Activated T-cell treated with anti-CD3 and anti-CD28 coated beads, Interleukin-2, amount 50 U/mL, for 24 hours (primary cell): ENCODE data around the gene TERT.

Source experiments
- DNase-seq: peaks from one replicate; pipeline ENCODE4 v3.0.0-alpha.2; 2020
- H3K27ac Mint-ChIP-seq: 2 replicates; pipeline ENCODE4 v1.8.0; 2020; ENCODE audit warnings: mild to moderate bottlenecking, mixed read lengths
- H3K27me3 Mint-ChIP-seq: 2 replicates; pipeline ENCODE4 v1.8.0; 2020; ENCODE audit warnings: mixed read lengths
- H3K36me3 Mint-ChIP-seq: 2 replicates; pipeline ENCODE4 v1.8.0; 2020; ENCODE audit warnings: low read depth, mixed read lengths
- H3K4me1 Mint-ChIP-seq: 2 replicates; pipeline ENCODE4 v1.8.0; 2020; ENCODE audit warnings: low read depth, mixed read lengths
- H3K4me3 Mint-ChIP-seq: 2 replicates; pipeline ENCODE4 v1.8.0; 2020; ENCODE audit warnings: mild to moderate bottlenecking, moderate library complexity, mixed read lengths
- H3K9me3 Mint-ChIP-seq: 2 replicates; pipeline ENCODE4 v1.8.0; 2020; ENCODE audit warnings: mixed read lengths

The TERT gene

DNA sequence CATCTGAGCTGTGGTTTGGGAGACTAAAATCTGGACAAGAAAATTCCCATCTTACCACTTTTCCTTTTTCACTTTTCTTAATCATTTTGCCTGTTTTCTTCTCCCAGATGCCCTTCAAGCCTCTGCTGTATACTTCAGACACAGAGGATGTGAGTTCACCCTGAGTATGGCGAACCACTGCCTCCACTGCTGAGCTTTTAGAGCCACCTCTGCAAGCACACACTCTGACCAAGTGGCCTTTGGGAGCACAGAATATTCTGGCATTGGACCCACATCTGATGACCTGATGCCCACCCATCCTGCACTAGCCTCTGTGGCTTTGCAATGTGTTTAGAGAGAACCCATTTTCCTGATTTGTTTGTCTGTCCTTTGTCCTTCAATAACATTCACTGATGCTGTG lies 32.5 kb downstream of the TERT start:
- no peak overlapping the region for H3K4me3 Mint-ChIP-seq
- H3K36me3 Mint-ChIP-seq: peaks cover 41% of the 10 kb centered on the region
- no peaks in the 10 kb centered on the region for H3K27me3 Mint-ChIP-seq
- no peaks in the 10 kb centered on the region for H3K4me1 Mint-ChIP-seq
- no peak overlapping the region for H3K27ac Mint-ChIP-seq
- no peak for DNase-seq
- no peaks in the 10 kb centered on the region for H3K9me3 Mint-ChIP-seq

DNA sequence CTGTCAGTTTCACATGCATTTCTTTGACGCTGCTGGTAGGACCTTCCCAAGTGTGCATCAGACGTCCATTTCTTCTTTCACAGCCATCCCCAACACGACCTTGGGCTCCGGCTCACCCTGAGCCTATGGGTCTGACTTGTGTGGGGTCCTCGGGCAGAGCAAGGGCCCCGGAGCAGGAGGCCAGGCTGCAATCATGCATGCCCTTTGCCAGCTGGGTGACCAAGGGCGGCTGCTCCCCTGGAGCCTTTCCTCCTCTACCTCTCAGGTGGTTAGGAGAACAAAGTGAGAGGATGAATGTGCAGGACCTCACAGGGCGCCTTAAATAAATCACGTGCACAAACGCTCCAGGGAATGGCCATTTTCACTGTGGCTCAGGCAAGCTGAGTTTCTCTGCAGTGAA lies 33.2 kb downstream of the TERT start:
- H3K27me3 Mint-ChIP-seq: no peaks in the 10 kb centered on the region
- DNase-seq: no peak
- no peak overlapping the region for H3K4me3 Mint-ChIP-seq
- no peaks in the 10 kb centered on the region for H3K9me3 Mint-ChIP-seq
- no peak overlapping the region for H3K27ac Mint-ChIP-seq
- no peaks in the 10 kb centered on the region for H3K4me1 Mint-ChIP-seq
- peaks cover 34% of the 10 kb centered on the region for H3K36me3 Mint-ChIP-seq

DNA sequence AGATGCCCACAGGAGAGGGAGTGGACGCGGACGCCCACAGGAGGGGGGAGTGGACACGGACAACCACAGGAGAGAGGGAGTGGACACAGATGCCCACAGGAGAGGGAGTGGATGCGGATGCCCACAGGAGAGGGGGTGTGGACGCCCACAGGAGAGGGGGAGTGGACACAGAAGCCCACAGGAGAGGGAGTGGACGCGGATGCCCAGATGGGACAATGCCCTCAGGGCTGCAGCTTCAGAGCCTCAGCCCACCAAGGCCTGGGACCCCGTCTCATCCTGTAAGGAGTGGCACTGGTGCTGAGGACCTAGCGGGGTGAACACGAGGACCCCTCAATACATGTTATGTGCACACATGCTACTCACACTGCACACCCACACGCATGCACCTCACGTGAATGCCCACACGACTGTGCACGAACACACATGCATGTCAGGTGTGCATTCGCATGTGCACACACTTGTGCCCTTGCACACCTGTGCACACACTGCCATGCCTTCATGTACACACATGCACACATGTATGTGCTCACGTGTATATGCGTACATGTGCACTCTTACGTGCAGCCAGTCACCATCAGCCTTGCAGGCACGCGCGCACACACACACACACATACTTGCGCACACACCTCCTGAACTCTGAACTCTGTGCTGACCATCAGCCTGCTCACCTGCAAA lies 34.9 kb downstream of the TERT start:
- Mint-ChIP-seq H3K4me3 (no peak overlapping the region), H3K27me3 (no peaks in the 10 kb centered on the region), H3K27ac (no peak overlapping the region), H3K36me3 (peaks cover 22% of the 10 kb centered on the region), H3K9me3 (no peaks in the 10 kb centered on the region), H3K4me1 (peaks cover 13% of the 10 kb centered on the region)
- DNase-seq: no peak

DNA sequence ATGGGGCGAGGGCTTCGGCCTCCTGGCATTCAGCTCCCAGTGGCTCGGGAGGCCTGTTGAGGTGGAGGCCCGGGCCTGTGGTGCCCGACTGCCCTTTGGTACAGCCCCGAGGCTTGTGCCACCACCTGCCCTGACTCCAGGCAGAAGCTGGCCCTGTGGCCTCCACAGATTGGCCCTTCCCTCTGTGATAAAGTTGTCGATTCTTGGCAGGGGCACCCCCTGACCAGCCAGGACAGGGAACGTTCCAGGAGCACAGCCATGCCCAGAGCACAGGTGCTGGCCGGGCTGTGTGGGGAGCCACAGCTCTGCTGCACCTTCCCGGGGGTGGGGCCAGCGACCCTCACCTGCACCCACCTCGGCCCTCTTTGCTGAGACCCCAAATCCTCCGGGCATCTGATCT lies 37.0 kb downstream of the TERT start:
- Mint-ChIP-seq H3K36me3 (peaks cover 11% of the 10 kb centered on the region), H3K27me3 (no peaks in the 10 kb centered on the region), H3K9me3 (no peaks in the 10 kb centered on the region), H3K27ac (no peak overlapping the region), H3K4me1 (peaks cover 19% of the 10 kb centered on the region), H3K4me3 (no peak overlapping the region)
- no peak for DNase-seq

DNA sequence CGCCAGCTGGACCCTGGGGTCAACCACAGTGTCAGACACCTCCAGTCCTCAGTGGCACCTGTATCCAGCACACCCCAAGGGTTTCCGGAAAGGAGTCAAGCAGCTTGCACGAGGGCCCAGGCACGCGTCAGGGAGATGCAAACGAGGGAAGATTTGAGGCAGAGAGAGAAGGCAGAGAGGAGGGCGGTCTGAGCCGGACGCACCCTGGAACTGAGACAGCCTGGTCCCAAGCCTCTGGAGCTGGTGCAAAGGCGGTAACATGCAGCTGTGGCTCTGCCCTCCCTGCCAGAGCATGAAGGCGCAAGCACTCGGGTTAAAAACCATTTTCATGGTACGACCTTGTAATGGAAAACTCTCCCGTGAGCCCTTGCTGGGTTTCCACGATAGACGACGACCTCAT lies 37.5 kb downstream of the TERT start:
- peaks cover 19% of the 10 kb centered on the region for H3K4me1 Mint-ChIP-seq
- no peak overlapping the region for H3K4me3 Mint-ChIP-seq
- H3K9me3 Mint-ChIP-seq: no peaks in the 10 kb centered on the region
- H3K36me3 Mint-ChIP-seq: peaks cover 7% of the 10 kb centered on the region
- H3K27me3 Mint-ChIP-seq: no peaks in the 10 kb centered on the region
- DNase-seq: no peak
- no peak overlapping the region for H3K27ac Mint-ChIP-seq

DNA sequence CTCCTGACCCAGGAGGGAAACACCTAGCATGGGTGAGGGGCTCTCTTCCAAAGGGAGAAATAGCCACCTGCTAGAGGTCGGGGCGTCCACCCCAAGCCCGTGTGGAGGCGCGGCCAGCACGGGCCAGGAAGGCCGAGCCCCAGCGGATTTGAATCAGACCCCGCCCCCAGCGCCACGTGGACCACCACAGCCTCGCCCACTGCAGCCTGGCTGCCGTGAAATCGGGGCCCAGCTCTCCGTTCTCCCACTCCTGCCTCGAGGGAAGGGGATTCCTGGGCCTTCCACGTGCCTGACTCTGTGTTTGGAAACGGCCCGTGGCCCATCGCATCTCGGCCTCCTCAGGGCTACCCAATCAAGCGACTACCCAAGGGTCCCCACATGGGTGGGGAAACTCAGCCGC lies 38.1 kb downstream of the TERT start:
- Mint-ChIP-seq H3K36me3 (peaks cover 3% of the 10 kb centered on the region), H3K9me3 (no peaks in the 10 kb centered on the region), H3K4me1 (peaks cover 19% of the 10 kb centered on the region), H3K4me3 (no peak overlapping the region), H3K27ac (no peak overlapping the region), H3K27me3 (no peaks in the 10 kb centered on the region)
- no peak for DNase-seq

DNA sequence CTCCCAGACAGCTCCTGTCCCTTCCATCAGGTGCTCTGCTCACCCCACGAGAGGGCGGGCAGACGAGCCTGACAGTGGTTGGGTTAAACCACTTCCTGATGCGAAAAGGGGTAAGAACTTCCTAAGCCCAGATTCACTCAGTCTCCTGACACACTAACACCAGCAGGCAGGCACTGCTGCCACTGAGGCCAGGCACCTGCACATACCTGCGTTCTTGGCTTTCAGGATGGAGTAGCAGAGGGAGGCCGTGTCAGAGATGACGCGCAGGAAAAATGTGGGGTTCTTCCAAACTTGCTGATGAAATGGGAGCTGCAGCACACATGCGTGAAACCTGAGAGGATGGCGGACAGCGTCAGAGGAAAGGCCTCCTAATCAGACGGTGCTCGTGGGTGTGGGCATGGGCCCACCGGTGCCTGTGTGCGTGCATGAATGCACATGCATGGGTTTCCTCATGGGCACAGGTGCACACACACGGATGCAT lies 39.7 kb downstream of the TERT start:
- no peak overlapping the region for H3K4me3 Mint-ChIP-seq
- peaks cover 3% of the 10 kb centered on the region for H3K36me3 Mint-ChIP-seq
- peak; percentile 58 for DNase-seq
- H3K4me1 Mint-ChIP-seq: peaks cover 19% of the 10 kb centered on the region
- no peaks in the 10 kb centered on the region for H3K9me3 Mint-ChIP-seq
- H3K27me3 Mint-ChIP-seq: no peaks in the 10 kb centered on the region
- H3K27ac Mint-ChIP-seq: peak overlapping the region; percentile 39

DNA sequence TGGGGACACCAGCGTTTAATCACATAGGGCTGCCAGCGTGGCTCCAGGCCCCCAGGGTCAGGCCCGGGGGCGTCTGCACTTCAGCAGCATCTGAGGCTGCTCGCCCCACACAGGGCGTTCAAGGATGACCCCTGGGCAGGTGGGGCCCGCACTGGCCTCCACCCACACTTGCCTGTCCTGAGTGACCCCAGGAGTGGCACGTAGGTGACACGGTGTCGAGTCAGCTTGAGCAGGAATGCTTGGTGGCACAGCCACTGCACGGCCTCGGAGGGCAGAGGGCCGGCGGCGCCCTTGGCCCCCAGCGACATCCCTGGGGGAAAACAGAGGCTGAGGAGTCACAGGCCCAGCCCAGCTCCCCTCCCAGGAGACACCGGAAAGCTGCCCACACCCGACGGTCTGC lies 40.7 kb downstream of the TERT start:
- H3K36me3 Mint-ChIP-seq: peaks cover 3% of the 10 kb centered on the region
- H3K4me3 Mint-ChIP-seq: no peak overlapping the region
- H3K27me3 Mint-ChIP-seq: no peaks in the 10 kb centered on the region
- no peak for DNase-seq
- H3K9me3 Mint-ChIP-seq: no peaks in the 10 kb centered on the region
- peaks cover 19% of the 10 kb centered on the region for H3K4me1 Mint-ChIP-seq
- no peak overlapping the region for H3K27ac Mint-ChIP-seq

DNA sequence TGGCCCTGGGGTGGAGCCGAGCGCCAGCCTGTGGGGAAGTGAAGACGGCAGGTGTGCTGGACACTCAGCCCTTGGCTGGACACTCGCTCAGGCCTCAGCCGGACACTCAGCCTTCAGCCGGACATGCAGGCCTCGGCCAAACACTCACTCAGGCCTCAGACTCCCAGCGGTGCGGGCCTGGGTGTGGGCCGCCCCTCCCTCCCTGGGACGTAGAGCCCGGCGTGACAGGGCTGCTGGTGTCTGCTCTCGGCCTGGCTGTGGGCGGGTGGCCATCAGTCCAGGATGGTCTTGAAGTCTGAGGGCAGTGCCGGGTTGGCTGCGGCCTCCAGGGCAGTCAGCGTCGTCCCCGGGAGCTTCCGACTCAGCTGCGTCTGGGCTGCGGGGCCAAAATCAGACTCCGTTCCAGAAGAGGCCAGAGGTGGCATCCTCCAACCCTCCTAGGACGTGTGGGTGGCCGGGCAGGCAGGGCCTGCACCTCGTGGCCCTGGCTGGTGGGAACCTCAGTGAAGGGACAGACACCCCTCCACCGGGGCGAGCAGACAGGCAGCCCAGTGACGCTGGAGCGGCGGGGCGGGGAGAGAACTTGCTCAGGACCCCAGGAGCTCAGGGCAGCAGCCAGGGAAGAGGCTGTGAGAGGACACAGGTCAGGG lies 41.3 kb downstream of the TERT start:
- no peak for DNase-seq
- Mint-ChIP-seq H3K36me3 (peaks cover 3% of the 10 kb centered on the region), H3K27me3 (no peaks in the 10 kb centered on the region), H3K9me3 (no peaks in the 10 kb centered on the region), H3K27ac (no peak overlapping the region), H3K4me1 (peaks cover 19% of the 10 kb centered on the region), H3K4me3 (no peak overlapping the region)

DNA sequence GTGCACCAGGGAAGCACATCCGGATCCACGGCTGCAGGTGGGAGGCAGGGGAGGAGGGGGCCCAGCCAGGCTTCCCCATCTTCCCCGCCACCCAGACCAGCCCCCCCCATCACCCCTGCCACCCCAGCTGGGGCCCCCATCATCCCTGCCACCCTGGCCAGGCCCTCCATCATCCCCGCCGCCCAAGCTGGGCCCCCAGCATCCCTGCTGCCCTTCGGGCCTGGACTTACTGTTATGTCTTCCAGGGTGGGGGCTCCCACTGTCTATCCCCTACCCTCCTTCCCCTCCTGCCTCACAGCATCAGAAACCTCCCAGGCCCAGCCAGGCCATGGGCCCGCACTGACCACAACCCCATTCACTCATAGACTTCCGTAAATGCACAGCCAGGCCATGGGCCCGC lies 42.2 kb downstream of the TERT start:
- no peak for DNase-seq
- Mint-ChIP-seq H3K4me1 (peaks cover 19% of the 10 kb centered on the region), H3K27ac (no peak overlapping the region), H3K27me3 (peaks cover under 1% of the 10 kb centered on the region), H3K4me3 (no peak overlapping the region), H3K36me3 (peaks cover 1% of the 10 kb centered on the region), H3K9me3 (no peaks in the 10 kb centered on the region)

DNA sequence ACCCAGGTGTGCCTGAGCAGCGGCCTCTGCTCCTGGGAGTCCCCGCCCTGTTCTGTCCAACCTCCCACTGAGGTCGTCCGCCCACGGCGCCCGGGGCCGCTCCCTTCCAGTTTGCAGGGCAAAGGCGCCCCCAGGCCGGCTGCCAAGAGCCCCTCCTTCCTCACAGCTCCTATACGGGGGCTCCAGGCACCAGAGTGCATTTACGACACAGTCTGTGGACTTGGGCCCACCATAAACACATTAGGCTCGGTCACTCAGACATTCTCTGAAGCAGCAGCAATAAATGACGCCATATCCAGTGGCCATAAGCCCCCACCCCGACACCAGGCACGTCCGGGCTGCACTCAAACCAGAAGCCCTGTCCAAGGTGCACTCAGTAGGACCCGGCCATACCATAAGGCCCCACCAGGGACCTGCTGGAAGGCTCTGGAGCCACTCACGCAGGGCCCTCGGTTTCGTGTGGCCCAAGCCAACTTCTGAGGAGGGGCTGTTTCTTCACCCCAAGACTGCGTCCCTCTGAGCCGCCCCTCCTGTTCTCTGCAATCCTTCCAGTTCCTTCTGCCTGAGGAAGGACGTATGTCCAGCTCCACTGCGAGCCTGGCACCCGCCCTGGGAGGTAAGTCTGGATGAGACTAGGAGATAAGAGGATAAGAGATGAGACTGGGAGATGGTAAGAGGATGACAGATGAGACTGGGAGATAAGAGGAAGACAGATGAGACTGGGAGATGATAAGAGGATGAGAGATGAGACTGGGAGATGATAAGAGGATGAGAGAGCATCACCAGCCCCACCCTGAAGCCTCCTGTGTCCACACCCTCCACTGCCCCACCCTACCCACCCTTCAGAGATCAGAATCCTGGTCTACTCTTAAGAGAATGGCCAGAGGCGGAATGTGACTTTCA lies 42.9 kb downstream of the TERT start:
- no peaks in the 10 kb centered on the region for H3K9me3 Mint-ChIP-seq
- DNase-seq: no peak
- H3K4me1 Mint-ChIP-seq: peaks cover 19% of the 10 kb centered on the region
- no peak overlapping the region for H3K4me3 Mint-ChIP-seq
- H3K27me3 Mint-ChIP-seq: peaks cover 7% of the 10 kb centered on the region
- H3K27ac Mint-ChIP-seq: no peak overlapping the region
- peaks cover 1% of the 10 kb centered on the region for H3K36me3 Mint-ChIP-seq

DNA sequence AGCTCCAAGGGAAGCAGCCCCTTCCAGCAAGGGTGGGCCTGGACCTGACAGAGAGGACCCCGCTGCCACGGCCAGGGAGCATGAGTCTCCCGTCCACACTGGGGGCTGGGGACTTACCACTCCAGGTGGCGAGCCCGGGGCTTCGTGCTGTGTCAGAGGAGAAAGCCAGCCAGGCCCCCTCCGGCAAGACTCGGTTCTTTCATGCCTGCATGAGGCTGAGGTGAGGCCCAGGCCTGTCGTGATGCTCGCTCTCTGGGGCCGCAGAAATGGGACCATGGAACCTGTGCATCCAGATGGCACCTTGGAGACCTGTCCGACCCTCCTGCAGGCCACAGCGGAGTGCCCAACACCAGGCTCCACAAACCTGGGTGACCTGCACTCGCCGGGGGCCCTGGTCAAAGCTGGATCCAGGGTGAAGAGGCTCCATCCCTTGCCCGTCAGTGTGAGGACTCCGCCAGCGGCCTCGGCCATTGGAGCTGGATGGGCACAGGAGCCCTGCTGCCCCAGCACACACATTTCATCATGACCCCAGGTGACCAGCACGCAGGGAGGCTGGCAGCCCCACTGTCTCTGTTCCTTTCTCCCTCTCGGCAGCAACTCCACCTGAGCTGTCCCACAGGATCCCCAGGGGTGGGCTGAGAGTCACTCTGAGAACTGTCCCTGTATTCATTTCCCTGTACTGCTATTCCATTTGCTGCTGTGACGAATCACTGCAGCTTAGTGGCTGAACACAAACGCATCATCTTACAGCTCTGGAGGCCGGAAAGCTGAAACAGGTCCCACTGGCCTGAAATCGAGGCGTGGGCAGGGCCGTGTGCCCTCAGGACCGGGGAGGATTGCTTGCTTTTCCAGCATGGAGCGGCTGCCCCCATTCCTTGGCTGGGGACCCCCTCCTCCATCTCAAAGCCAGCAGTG lies 45.2 kb downstream of the TERT start:
- Mint-ChIP-seq H3K4me1 (peaks cover 3% of the 10 kb centered on the region), H3K27me3 (peaks cover 16% of the 10 kb centered on the region), H3K9me3 (no peaks in the 10 kb centered on the region), H3K36me3 (peaks cover 1% of the 10 kb centered on the region), H3K27ac (no peak overlapping the region), H3K4me3 (no peak overlapping the region)
- DNase-seq: no peak

DNA sequence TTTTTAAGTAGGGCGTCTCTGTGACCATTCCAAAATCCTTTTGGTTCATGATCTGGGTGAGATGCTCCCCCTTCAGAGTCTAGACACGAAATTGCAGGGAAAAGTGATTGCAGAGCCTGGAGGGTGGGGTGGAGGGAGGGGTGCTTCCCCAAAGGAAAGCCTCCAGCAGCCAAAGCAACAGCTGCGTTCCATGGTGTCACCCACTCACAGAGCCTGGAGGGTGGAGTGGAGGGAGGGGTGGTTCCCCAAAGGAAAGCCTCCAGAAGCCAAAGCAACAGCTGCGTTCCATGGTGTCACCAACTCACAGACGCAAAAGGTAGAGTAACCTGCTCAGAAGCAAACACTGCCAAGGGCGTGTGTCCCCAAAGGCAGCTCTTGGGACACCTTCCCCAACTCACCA lies 47.1 kb downstream of the TERT start:
- no peak overlapping the region for H3K27ac Mint-ChIP-seq
- no peaks in the 10 kb centered on the region for H3K36me3 Mint-ChIP-seq
- H3K4me3 Mint-ChIP-seq: no peak overlapping the region
- no peaks in the 10 kb centered on the region for H3K9me3 Mint-ChIP-seq
- H3K27me3 Mint-ChIP-seq: peaks cover 16% of the 10 kb centered on the region
- no peaks in the 10 kb centered on the region for H3K4me1 Mint-ChIP-seq
- no peak for DNase-seq
